Measurements from ENCODE around the gene CAMK1D. TPM values are rescaled to one million over a fixed set of nuclear protein-coding genes. Genes with fewer than 3 reads are reported as not detected.

Gene CAMK1D
- total RNA-seq, 1 donor from 2014 or later: 58.8 TPM

- no peak overlapping the region for H3K27ac Mint-ChIP-seq
- ATAC-seq (ENCODE audit: low read depth) (no peak), DNase-seq (no peak)
- no peaks in the 10 kb centered on the region for H3K9me3 Mint-ChIP-seq
- intact Hi-C loops (cut with micrococcal nuclease): loop anchor here (5.0 kb wide), 1 partner anchor 36 kb away; no protein-coding TSS in a partner anchor
- H3K4me3 Mint-ChIP-seq: no peak overlapping the region
- H3K4me1 Mint-ChIP-seq: peaks cover 31% of the 10 kb centered on the region
- CTCF ChIA-PET: no interaction called here
- TF ChIP-seq CTCF (IDR thresholded peaks at IDR 0.05): no peak
- H3K27me3 Mint-ChIP-seq: no peaks in the 10 kb centered on the region
- POLR2A ChIA-PET: no interaction called here
- H3K36me3 Mint-ChIP-seq (ENCODE audit: low read depth): peaks cover 44% of the 10 kb centered on the region
Measured at GRCh38 chr10:12403119-12403518, 53.8 kb downstream of the CAMK1D start.

- DNase-seq: no peak
- H3K36me3 Mint-ChIP-seq (ENCODE audit: low read depth): peaks cover 58% of the 10 kb centered on the region
Measured at GRCh38 chr10:12405342-12406320, 56.3 kb downstream of the CAMK1D start.

GRCh38 chr10:12406764-12407400 is 57.5 kb downstream of the CAMK1D start:
- Mint-ChIP-seq H3K4me3 (no peak overlapping the region), H3K27ac (peak overlapping the region; percentile 33), H3K36me3 (ENCODE audit: low read depth) (peaks cover 58% of the 10 kb centered on the region), H3K4me1 (peaks cover 34% of the 10 kb centered on the region), H3K27me3 (no peaks in the 10 kb centered on the region), H3K9me3 (no peaks in the 10 kb centered on the region)
- no peak for DNase-seq
- ATAC-seq (ENCODE audit: low read depth): no peak
- CTCF ChIA-PET: no interaction called here
- intact Hi-C loops (cut with micrococcal nuclease): no loop called here
- TF ChIP-seq CTCF (IDR thresholded peaks at IDR 0.05): no peak
- POLR2A ChIA-PET: interaction anchor here (0.7 kb wide), 3 partner anchors 12 to 160 kb away, joined by 4 to 6 read pairs (median 4); no protein-coding TSS in a partner anchor

More at GRCh38 chr10:12405342-12406320, 56.3 kb downstream of the CAMK1D start:
- Mint-ChIP-seq H3K9me3 (no peaks in the 10 kb centered on the region), H3K4me3 (no peak overlapping the region), H3K27ac (peak overlapping the region; percentile 63), H3K4me1 (peaks cover 33% of the 10 kb centered on the region), H3K27me3 (no peaks in the 10 kb centered on the region)
- CTCF ChIA-PET: interaction anchor here (0.8 kb wide), 1 partner anchor 80 kb away, joined by 3 read pairs; no protein-coding TSS in a partner anchor
- no peak for TF ChIP-seq CTCF (IDR thresholded peaks at IDR 0.05)
- no peak for ATAC-seq (ENCODE audit: low read depth)
- intact Hi-C loops (cut with micrococcal nuclease): no loop called here
- POLR2A ChIA-PET: interaction anchor here (0.7 kb wide), 1 partner anchor 47 kb away, joined by 4 read pairs; no protein-coding TSS in a partner anchor

- CTCF ChIA-PET: no interaction called here
- intact Hi-C loops (cut with micrococcal nuclease): no loop called here
- no peaks in the 10 kb centered on the region for H3K27me3 Mint-ChIP-seq
- DNase-seq (no peak), ATAC-seq (ENCODE audit: low read depth) (no peak)
- H3K36me3 Mint-ChIP-seq (ENCODE audit: low read depth): peaks cover 48% of the 10 kb centered on the region
- peaks cover 38% of the 10 kb centered on the region for H3K4me1 Mint-ChIP-seq
- POLR2A ChIA-PET: no interaction called here
- H3K27ac Mint-ChIP-seq: no peak overlapping the region
- H3K4me3 Mint-ChIP-seq: no peak overlapping the region
- TF ChIP-seq CTCF (IDR thresholded peaks at IDR 0.05): no peak
- H3K9me3 Mint-ChIP-seq: no peaks in the 10 kb centered on the region
Measured at GRCh38 chr10:12408472-12408871, 59.1 kb downstream of the CAMK1D start.

GRCh38 chr10:12409161-12409560 is 59.8 kb downstream of the CAMK1D start:
- no peak for DNase-seq
- POLR2A ChIA-PET: no interaction called here
- ATAC-seq (ENCODE audit: low read depth): no peak
- H3K27me3 Mint-ChIP-seq: no peaks in the 10 kb centered on the region
- no peak overlapping the region for H3K4me3 Mint-ChIP-seq
- no peak for TF ChIP-seq CTCF (IDR thresholded peaks at IDR 0.05)
- CTCF ChIA-PET: no interaction called here
- H3K9me3 Mint-ChIP-seq: no peaks in the 10 kb centered on the region
- H3K4me1 Mint-ChIP-seq: peaks cover 40% of the 10 kb centered on the region
- H3K36me3 Mint-ChIP-seq (ENCODE audit: low read depth): peaks cover 44% of the 10 kb centered on the region
- intact Hi-C loops (cut with micrococcal nuclease): no loop called here
- no peak overlapping the region for H3K27ac Mint-ChIP-seq

Data from activated B cell treated with CpG ODN at 0.5 μM for 24 hours (primary cell).